Activated CD4-positive, alpha-beta T cell treated with anti-CD3 and anti-CD28 coated beads for 36 hours (primary cell): ENCODE data around the gene IL17D. TPM values are rescaled to one million over a fixed set of nuclear protein-coding genes. Genes with fewer than 3 reads are reported as not detected.
A peak's percentile ranks its signal among the peaks of the same experiment; 100 is the strongest.

Source experiments
- ATAC-seq: fragments of 200-7000 bp; cut with Tn5 transposase; one replicate; pipeline ENCODE4 v1.10.0; 2021; ENCODE audit warnings: mild to moderate bottlenecking, moderate library complexity
- CTCF ChIA-PET: fragments of 350-600 bp; sonication (Branson Sonifier 250); formaldehyde crosslinking; loops from one replicate; lab custom pipeline; 2021; ENCODE audit warnings: antibody characterized with exemption; lab: Charles Lee
- POLR2A ChIA-PET: fragments of 350-600 bp; sonication (Branson Sonifier 250); formaldehyde crosslinking; loops from one replicate; lab custom pipeline; 2021; ENCODE audit warnings: antibody characterized with exemption, inconsistent platforms; lab: Charles Lee
- DNase-seq: peaks from one replicate; pipeline ENCODE4 v3.0.0-alpha.2; 2020
- H3K27ac Mint-ChIP-seq: one replicate; pipeline ENCODE4 v1.8.0; 2021; ENCODE audit warnings: mixed read lengths
- H3K27me3 Mint-ChIP-seq: one replicate; pipeline ENCODE4 v1.8.0; 2021; ENCODE audit warnings: mixed read lengths
- H3K36me3 Mint-ChIP-seq: one replicate; pipeline ENCODE4 v1.8.0; 2021; ENCODE audit warnings: low read depth, mixed read lengths
- H3K4me1 Mint-ChIP-seq: one replicate; pipeline ENCODE4 v1.8.0; 2021; ENCODE audit warnings: mixed read lengths
- H3K4me3 Mint-ChIP-seq: one replicate; pipeline ENCODE4 v1.8.0; 2021; ENCODE audit warnings: mild to moderate bottlenecking, moderate library complexity, mixed read lengths
- H3K9me3 Mint-ChIP-seq: one replicate; pipeline ENCODE4 v1.8.0; 2021; ENCODE audit warnings: low read depth, mixed read lengths
- intact Hi-C, 2 experiments: fragments of 100-400 bp; cut with DNase I in 1 of 2; cut with micrococcal nuclease in 1 of 2; formaldehyde crosslinking; loops; one replicate each; pipeline versions ENCODE4 v1.14.2 to v1.15.1; 2022 to 2024; cut with DNase I, micrococcal nuclease
- total RNA-seq, 2 experiments: library from RNA; stranded (reverse); gene quantifications; one replicate each; pipeline ENCODE4 v1.2.3, GENCODE V29; 2021

IL17D gene
- total RNA-seq, 2 experiments from 2014 or later = 0.19 to 0.21 TPM

- Mint-ChIP-seq H3K27me3 (peaks cover 16% of the 10 kb centered on the region), H3K36me3 (no peaks in the 10 kb centered on the region), H3K27ac (no peak overlapping the region), H3K9me3 (no peaks in the 10 kb centered on the region), H3K4me1 (peaks cover 4% of the 10 kb centered on the region), H3K4me3 (no peak overlapping the region)
- DNase-seq (no peak), ATAC-seq (no peak)
- CTCF ChIA-PET = no interaction called here
- POLR2A ChIA-PET = no interaction called here
- intact Hi-C loops = no loop called here
These were observed 15.6 kb downstream of the IL17D start for GRCh38 chr13:20718958-20719566.

GRCh38 chr13:20719783-20720182 is 16.3 kb downstream of the IL17D start:
- CTCF ChIA-PET = no interaction called here
- Mint-ChIP-seq H3K4me1 (peaks cover 3% of the 10 kb centered on the region), H3K27me3 (peaks cover 14% of the 10 kb centered on the region), H3K9me3 (no peaks in the 10 kb centered on the region), H3K36me3 (no peaks in the 10 kb centered on the region), H3K27ac (no peak overlapping the region), H3K4me3 (no peak overlapping the region)
- intact Hi-C loops = no loop called here
- DNase-seq (no peak), ATAC-seq (no peak)
- POLR2A ChIA-PET = no interaction called here

- ChIA-PET POLR2A (no interaction called here), CTCF (no interaction called here)
- Mint-ChIP-seq H3K27ac (no peak overlapping the region), H3K4me3 (no peak overlapping the region), H3K36me3 (no peaks in the 10 kb centered on the region), H3K27me3 (peaks cover 14% of the 10 kb centered on the region), H3K4me1 (peaks cover 3% of the 10 kb centered on the region), H3K9me3 (no peaks in the 10 kb centered on the region)
- no peak for ATAC-seq
- no peak for DNase-seq
- intact Hi-C loops = no loop called here
These were observed 17.0 kb downstream of the IL17D start for GRCh38 chr13:20720499-20720898.

- H3K4me3 Mint-ChIP-seq = no peak overlapping the region
- H3K36me3 Mint-ChIP-seq = no peaks in the 10 kb centered on the region
- ATAC-seq (no peak), DNase-seq (no peak)
- intact Hi-C loops = no loop called here
- POLR2A ChIA-PET = no interaction called here
- H3K27ac Mint-ChIP-seq = no peak overlapping the region
- CTCF ChIA-PET = no interaction called here
- peaks cover 3% of the 10 kb centered on the region for H3K4me1 Mint-ChIP-seq
- H3K27me3 Mint-ChIP-seq = peaks cover 14% of the 10 kb centered on the region
- H3K9me3 Mint-ChIP-seq = no peaks in the 10 kb centered on the region
These were observed 17.6 kb downstream of the IL17D start for GRCh38 chr13:20721058-20721453.

GRCh38 chr13:20721454-20722357 is 18.2 kb downstream of the IL17D start:
- no peaks in the 10 kb centered on the region for H3K36me3 Mint-ChIP-seq
- H3K4me3 Mint-ChIP-seq = peak overlapping the region; percentile 35
- ChIA-PET POLR2A (no interaction called here), CTCF (interaction anchor here (0.9 to 2.5 kb wide), 4 partner anchors 11 to 204 kb away, joined by 3 to 8 read pairs (median 3); no protein-coding TSS in a partner anchor)
- intact Hi-C loops = no loop called here
- H3K27me3 Mint-ChIP-seq = peaks cover 14% of the 10 kb centered on the region
- H3K4me1 Mint-ChIP-seq = peaks cover 3% of the 10 kb centered on the region
- no peaks in the 10 kb centered on the region for H3K9me3 Mint-ChIP-seq
- ATAC-seq (peak; percentile 55), DNase-seq (peak; percentile 54)
- no peak overlapping the region for H3K27ac Mint-ChIP-seq

- intact Hi-C loops = no loop called here
- DNase-seq (no peak), ATAC-seq (no peak)
- Mint-ChIP-seq H3K4me1 (no peaks in the 10 kb centered on the region), H3K4me3 (no peak overlapping the region), H3K27ac (no peak overlapping the region), H3K9me3 (no peaks in the 10 kb centered on the region), H3K27me3 (no peaks in the 10 kb centered on the region), H3K36me3 (peaks cover 26% of the 10 kb centered on the region)
- ChIA-PET POLR2A (no interaction called here), CTCF (no interaction called here)
These were observed 24.4 kb downstream of the IL17D start for GRCh38 chr13:20727856-20728255.

- Mint-ChIP-seq H3K4me3 (no peak overlapping the region), H3K36me3 (peaks cover 26% of the 10 kb centered on the region), H3K9me3 (no peaks in the 10 kb centered on the region), H3K27ac (no peak overlapping the region), H3K4me1 (no peaks in the 10 kb centered on the region), H3K27me3 (no peaks in the 10 kb centered on the region)
- intact Hi-C loops = no loop called here
- POLR2A ChIA-PET = interaction anchor here (0.6 kb wide), 1 partner anchor 99 kb away, joined by 4 read pairs; no protein-coding TSS in a partner anchor
- CTCF ChIA-PET = no interaction called here
- DNase-seq (no peak), ATAC-seq (no peak)
These were observed 25.2 kb downstream of the IL17D start for GRCh38 chr13:20728579-20729311.

GRCh38 chr13:20729633-20730585 is 26.4 kb downstream of the IL17D start:
- Mint-ChIP-seq H3K4me3 (no peak overlapping the region), H3K36me3 (peaks cover 26% of the 10 kb centered on the region), H3K27me3 (no peaks in the 10 kb centered on the region), H3K4me1 (no peaks in the 10 kb centered on the region), H3K9me3 (no peaks in the 10 kb centered on the region), H3K27ac (no peak overlapping the region)
- ChIA-PET POLR2A (no interaction called here), CTCF (no interaction called here)
- DNase-seq (no peak), ATAC-seq (no peak)
- intact Hi-C loops = no loop called here

GRCh38 chr13:20738616-20739015 is 35.1 kb downstream of the IL17D start:
- CTCF ChIA-PET = interaction anchor here (0.9 kb wide), 1 partner anchor 16 kb away, joined by 3 read pairs; no protein-coding TSS in a partner anchor
- POLR2A ChIA-PET = no interaction called here

GRCh38 chr13:20740021-20740420 is 36.5 kb downstream of the IL17D start:
- ATAC-seq (no peak), DNase-seq (no peak)
- Mint-ChIP-seq H3K4me3 (no peak overlapping the region), H3K36me3 (peaks cover 21% of the 10 kb centered on the region), H3K9me3 (no peaks in the 10 kb centered on the region), H3K4me1 (no peaks in the 10 kb centered on the region), H3K27ac (no peak overlapping the region), H3K27me3 (no peaks in the 10 kb centered on the region)
- POLR2A ChIA-PET = interaction anchor here (0.6 kb wide), 1 partner anchor 464 kb away, joined by 12 read pairs; no protein-coding TSS in a partner anchor
- CTCF ChIA-PET = no interaction called here
- intact Hi-C loops = no loop called here

More at GRCh38 chr13:20738616-20739015, 35.1 kb downstream of the IL17D start:
- H3K4me1 Mint-ChIP-seq = no peaks in the 10 kb centered on the region
- no peak overlapping the region for H3K27ac Mint-ChIP-seq
- H3K9me3 Mint-ChIP-seq = no peaks in the 10 kb centered on the region
- no peak overlapping the region for H3K4me3 Mint-ChIP-seq
- peaks cover 16% of the 10 kb centered on the region for H3K36me3 Mint-ChIP-seq
- ATAC-seq (no peak), DNase-seq (no peak)
- no peaks in the 10 kb centered on the region for H3K27me3 Mint-ChIP-seq
- intact Hi-C loops = no loop called here
